NB4 (cell line): ENCODE measurements around the gene PILRA.

Source experiments
- DNase-seq: peaks from one replicate; pipeline ENCODE4 v3.0.0; 2010; ENCODE audit warnings: low read depth
- H3K4me3 ChIP-seq: one replicate; pipeline ENCODE4 v1.5.1; 2011; ENCODE audit warnings: mild to moderate bottlenecking, low read depth, low read length, moderate library complexity
- CTCF ChIP-seq: IDR thresholded peaks from one replicate; pipeline ENCODE4 v1.5.1; 2012; ENCODE audit warnings: low read depth, low read length
- MAX ChIP-seq: IDR thresholded peaks from 2 replicates; pipeline ENCODE4 v1.6.1; 2011; ENCODE audit warnings: low read depth, low read length
- MYC ChIP-seq: IDR thresholded peaks from 2 replicates; pipeline ENCODE4 v1.6.1; 2011; ENCODE audit warnings: low read depth, low read length
- POLR2A ChIP-seq: IDR thresholded peaks from 2 replicates; pipeline ENCODE4 v1.6.1; 2011; ENCODE audit warnings: mild to moderate bottlenecking; ENCODE audit not compliant: insufficient read length; ENCODE audit errors: extremely low read depth

PILRA gene

DNA sequence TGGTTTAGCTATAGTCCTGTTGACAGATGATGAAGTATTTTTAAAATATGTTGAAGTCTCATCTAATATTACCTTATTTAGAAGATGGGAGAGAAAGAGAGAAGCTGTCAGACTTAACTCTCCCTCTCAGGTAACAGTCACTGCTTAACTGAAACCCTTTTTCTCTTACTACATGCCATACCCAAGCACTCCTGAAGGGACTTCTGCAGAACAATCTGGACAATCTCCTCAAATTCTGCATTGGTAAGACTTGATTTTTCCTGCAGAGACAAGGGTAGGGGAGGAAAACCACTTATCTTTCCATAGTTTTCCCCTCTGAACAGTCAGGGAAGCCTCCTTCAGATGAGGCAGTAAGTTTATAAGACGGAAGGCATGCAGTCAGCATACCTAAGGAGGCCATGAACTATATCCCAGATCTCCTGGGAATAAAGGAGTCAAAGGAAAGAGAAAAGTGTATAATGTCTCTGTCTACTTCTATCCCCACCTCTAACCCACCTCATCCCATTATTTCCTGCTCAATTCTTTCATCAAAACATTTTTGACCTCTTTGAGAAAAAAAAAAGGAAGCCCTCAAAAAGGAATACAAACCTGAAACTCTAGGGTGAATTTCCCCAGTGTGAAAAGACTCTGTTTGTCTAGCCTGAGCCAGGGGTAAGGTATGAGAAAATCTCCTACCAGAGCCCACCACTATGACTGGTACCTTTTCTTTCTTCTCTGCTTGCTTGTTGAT lies 45.8 kb downstream of the PILRA start:
- DNase-seq, result no peak
- H3K4me3 ChIP-seq, result no peak overlapping the region
- TF ChIP-seq MYC (no peak), CTCF (no peak), MAX (no peak), POLR2A (no peak)

GRCh38 chr7:100419660-100420226 lies 46.5 kb downstream of the PILRA start:
- no peak overlapping the region for H3K4me3 ChIP-seq
- DNase-seq, result no peak
- TF ChIP-seq POLR2A, result no peak
- no peak for TF ChIP-seq MAX
- no peak for TF ChIP-seq CTCF
- no peak for TF ChIP-seq MYC

DNA sequence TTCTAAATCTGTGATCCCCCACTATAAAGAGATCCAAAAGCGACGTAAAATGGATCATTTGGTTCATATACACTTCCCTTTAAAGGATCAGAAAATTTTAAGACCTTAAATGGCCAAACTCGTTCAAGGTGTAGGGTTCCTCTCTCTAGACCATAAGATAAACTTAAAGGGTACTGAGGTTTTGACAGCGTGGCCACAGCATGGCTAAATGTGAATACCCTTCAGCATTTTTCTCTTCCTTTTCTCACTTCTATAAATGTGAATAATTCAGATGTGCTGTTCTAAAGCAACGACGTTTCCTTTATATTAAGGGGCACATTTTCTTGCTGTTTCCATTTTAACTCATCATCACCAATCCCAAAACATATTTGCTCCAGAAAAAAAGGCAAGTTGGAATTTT lies 50.0 kb downstream of the PILRA start:
- H3K4me3 ChIP-seq, result no peak overlapping the region
- no peak for DNase-seq
- no peak for TF ChIP-seq MAX
- TF ChIP-seq POLR2A, result no peak
- TF ChIP-seq CTCF, result no peak
- no peak for TF ChIP-seq MYC

- H3K4me3 ChIP-seq, result no peak overlapping the region
- TF ChIP-seq CTCF (no peak), POLR2A (no peak), MYC (no peak), MAX (no peak)
- DNase-seq, result no peak
Observed at GRCh38 chr7:100425347-100425746, 52.1 kb downstream of the PILRA start.

DNA sequence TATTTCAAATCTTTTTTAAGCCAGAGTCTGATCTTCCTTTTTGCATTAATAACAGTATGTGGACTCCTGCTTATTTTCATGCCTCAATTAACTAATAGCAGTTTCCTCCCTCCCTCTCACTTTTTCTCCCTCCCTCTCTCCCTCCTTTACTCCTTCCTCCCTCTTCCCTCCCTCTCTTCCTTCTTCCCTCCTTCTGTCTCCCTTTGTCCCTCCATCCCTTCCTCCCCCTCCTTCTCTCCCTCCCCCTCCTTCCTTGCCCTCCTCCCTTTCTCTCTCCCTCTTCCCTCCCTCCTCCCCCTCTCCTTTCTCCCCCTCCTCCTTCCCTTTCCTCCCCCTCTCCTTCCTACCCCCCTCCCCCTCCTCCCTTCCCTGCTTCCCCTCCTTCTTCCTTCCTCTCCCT lies 53.2 kb downstream of the PILRA start:
- no peak for TF ChIP-seq MAX
- TF ChIP-seq CTCF, result no peak
- no peak for TF ChIP-seq POLR2A
- no peak for TF ChIP-seq MYC
- DNase-seq, result no peak
- no peak overlapping the region for H3K4me3 ChIP-seq
